Measurements from ENCODE around the gene HYCC1.
A peak's percentile ranks its signal among the peaks of the same experiment; 100 is the strongest.
"Not testable (repeated sequence)": the region's sequence is repeated elsewhere in the genome, so short reads cannot be mapped to it uniquely, and the experiment has no call there.

Gene HYCC1

GRCh38 chr7:23013715-23014649 lies at the start of gene HYCC1:
Gene HYCC1 (minus strand): TSS chr7:23014130. CDS start chr7:22991111, 23,019 bp downstream.
- DNase-seq (ENCODE audit: low spot score) = peak; percentile 98

DNA sequence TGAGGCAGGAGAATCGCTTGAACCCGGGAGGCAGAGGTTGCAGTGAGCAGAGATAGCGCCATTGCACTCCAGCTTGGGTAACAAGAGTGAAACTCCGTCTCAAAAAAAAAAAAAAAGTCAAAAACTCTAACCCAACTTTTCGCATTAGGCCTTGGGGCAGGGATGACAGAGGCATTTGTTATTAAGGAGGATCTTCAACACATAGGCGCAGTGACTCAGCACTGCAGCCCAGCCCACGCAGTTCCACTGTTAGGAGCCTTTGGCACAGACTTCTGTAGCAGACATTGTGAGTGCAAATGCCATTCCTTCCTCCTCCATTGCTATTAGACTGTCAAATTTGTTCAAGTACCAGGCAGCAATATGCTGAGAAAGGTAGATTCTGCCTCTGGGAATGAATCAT lies 48.5 kb upstream of the HYCC1 start:
- no peak for DNase-seq (ENCODE audit: low spot score)

DNA sequence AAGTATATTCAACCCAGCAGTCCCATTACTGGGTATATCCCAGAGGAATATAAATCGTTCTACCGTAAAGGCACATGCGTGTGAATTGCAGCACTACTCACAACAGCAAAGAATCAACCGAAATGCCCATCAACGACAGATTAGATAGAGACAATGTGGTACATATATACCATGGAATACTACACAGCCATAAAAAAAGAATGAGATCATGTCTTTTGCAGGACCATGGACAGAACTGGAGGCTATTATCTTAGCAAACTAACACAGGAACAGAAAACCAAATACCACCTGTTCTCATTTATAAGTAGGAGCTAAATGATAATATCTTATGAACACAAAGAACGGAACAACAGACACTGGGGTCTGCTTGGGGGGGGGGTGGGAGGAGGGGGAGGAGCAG lies 47.4 kb upstream of the HYCC1 start:
- DNase-seq (ENCODE audit: low spot score) = no peak

- DNase-seq (ENCODE audit: low spot score) = no peak
Measured at GRCh38 chr7:23058408-23059096, 44.6 kb upstream of the HYCC1 start.

- DNase-seq (ENCODE audit: low spot score) = peak; percentile 55
Measured at GRCh38 chr7:23055582-23056178, 41.8 kb upstream of the HYCC1 start.

DNA sequence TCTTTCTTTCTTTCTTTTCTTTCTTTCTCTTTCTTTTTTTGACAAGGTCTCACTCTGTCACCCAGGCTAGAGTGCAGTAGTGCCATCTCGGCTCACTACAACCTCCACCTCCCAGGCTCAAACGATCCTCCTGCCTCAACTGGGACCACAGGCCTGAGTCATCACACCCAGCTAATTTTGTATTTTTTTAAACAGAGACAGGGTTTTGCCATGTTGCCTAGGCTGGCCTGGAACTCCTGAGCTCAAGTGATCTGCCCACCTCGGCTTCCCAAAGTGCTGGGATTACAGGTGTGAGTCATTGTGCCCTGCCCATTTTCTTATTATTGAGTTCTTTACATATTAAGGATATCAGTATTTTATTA lies 37.2 kb upstream of the HYCC1 start:
- not testable (repeated sequence) for DNase-seq (ENCODE audit: low spot score)

DNA sequence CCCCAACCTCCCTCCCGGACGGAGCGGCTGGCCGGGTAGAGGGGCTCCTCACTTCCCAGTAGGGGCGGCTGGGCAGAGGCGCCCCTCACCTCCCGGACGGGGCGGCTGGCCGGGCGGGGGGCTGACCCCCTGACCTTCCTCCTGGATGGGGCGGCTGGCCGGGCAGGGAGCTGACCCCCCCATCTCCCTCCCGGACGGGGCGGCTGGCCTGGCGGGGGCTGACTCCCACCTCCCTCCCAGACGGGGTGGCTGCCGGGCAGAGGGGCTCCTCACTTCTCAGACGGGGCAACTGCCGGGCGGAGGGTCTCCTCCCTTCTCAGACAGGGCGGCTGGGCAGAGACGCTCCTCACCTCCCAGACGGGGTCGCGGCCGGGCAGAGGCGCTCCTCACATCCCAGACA lies 32.4 kb upstream of the HYCC1 start:
- DNase-seq (ENCODE audit: low spot score) = not testable (repeated sequence)

- DNase-seq (ENCODE audit: low spot score) = not testable (repeated sequence)
Measured at GRCh38 chr7:23045086-23045485, 31.2 kb upstream of the HYCC1 start.

DNA sequence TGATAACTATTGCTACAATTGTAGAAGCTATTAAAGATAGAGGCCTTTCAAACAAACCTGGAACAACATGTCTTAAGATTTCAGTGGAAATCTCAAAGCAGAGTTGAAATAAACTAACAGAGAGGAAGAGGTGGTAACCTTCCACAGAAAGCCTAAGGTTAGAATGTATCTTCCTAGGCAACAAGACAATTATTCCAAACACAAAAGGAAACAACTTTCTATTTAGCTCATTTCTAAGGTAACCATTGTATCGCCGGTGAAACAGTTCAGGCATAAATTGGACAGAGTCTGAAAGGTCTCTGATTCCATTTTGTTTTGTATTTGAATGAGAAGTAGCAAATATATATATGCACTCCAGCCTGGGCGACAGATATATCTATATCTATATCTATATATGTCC lies 30.7 kb upstream of the HYCC1 start:
- no peak for DNase-seq (ENCODE audit: low spot score)

GRCh38 chr7:23043441-23043840 lies 29.5 kb upstream of the HYCC1 start:
- no peak for DNase-seq (ENCODE audit: low spot score)

DNA sequence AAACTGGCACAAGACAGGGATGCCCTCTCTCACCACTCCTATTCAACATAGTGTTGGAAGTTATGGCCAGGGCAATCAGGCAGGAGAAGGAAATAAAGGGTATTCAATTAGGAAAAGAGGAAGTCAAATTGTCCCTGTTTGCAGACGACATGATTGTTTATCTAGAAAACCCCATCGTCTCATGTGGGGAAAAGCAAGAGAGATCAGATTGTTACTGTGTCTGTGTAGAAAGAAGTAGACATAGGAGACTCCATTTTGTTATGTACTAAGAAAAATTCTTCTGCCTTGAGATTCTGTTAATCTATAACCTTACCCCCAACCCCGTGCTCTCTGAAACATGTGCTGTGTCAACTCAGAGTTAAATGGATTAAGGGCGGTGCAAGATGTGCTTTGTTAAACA lies 25.7 kb upstream of the HYCC1 start:
- not testable (repeated sequence) for DNase-seq (ENCODE audit: low spot score)

GRCh38 chr7:23035542-23036371 lies 21.8 kb upstream of the HYCC1 start:
- not testable (repeated sequence) for DNase-seq (ENCODE audit: low spot score)

GRCh38 chr7:23027261-23027660 lies 13.3 kb upstream of the HYCC1 start:
- DNase-seq (ENCODE audit: low spot score) = no peak

- no peak for DNase-seq (ENCODE audit: low spot score)
Measured at GRCh38 chr7:23026164-23026563, 12.2 kb upstream of the HYCC1 start.

- no peak for DNase-seq (ENCODE audit: low spot score)
Measured at GRCh38 chr7:23024454-23024853, 10.5 kb upstream of the HYCC1 start.

- DNase-seq (ENCODE audit: low spot score) = no peak
Measured at GRCh38 chr7:23022851-23023250, 8.9 kb upstream of the HYCC1 start.

DNA sequence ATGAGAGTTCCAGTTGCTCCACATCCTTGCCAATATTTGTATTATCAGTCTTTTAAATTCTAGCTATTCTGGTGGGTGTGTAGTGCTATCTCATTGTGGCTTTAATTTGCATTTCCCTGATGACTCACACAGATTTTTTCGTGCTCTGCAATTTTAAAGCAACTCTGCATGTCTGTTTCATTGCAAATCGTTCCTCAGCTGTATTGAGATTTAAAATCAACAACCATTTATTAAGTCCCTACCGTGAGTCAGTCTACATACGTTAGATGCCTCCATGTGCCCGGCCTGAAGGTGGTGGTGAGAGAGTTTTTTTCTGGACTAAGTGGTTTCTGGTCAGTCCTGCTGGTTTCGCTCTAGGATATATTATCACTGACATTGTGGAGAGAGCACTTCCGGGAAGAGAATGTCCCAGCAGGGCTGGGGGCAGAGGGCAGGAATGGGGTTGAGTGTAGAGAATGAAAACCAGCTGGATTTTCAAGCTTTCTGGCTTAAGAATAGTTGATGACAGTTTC lies 8.4 kb upstream of the HYCC1 start:
- no peak for DNase-seq (ENCODE audit: low spot score)

- DNase-seq (ENCODE audit: low spot score) = no peak
Measured at GRCh38 chr7:23021596-23021995, 7.7 kb upstream of the HYCC1 start.

DNA sequence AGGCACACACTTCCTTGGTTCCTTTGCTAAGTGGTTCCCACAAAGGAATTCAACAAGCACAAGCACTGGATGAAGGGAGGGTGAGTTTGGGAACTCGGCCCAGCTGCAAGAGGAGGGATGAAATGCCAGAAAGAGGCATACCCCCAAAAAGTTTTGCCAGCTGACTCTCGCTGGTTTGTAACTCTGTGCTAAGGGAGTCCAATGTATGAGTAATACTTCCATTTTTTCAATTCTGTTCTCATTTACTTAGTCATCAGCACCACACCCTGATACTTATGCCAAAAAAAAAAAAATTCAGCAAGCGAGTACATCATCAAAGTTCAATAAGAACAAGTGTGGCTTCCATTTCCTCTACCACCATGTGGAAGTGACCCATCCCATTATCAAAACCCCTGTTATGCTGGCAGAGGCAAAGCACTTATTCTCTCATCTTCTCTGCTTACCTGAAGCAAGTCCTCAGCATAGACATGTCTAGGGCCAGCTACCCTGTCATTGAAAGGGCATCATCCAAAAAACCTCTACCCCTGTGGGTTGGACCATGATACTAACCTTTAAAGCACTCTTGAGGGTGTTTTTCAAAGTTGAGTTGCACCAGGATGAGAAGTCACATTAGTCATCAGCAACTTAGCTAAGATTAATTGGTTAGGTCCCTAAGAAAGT lies 6.9 kb upstream of the HYCC1 start:
- no peak for DNase-seq (ENCODE audit: low spot score)

DNA sequence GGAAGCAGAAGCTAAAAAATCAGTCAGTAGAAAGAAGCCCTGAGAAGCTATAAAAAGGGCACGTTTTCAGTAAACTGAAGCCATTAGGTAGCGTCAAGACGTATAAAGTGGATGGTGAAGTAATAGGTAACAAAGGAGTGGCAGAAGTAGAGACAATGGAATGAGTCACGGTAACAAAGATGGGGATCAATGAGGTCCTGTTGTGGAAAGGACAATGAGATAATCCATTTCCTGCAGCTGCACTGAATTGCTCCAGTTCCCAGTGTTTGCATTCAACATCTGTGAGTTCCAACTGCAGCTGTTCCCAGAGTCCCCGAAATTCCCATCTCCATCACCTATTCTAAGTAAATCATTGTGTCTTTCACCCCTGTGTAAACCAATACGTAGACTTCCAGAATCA lies 4.8 kb upstream of the HYCC1 start:
- no peak for DNase-seq (ENCODE audit: low spot score)

GRCh38 chr7:23017309-23017708 lies 3.4 kb upstream of the HYCC1 start:
- no peak for DNase-seq (ENCODE audit: low spot score)

Data from HuH-7 (cell line).